Cardiac septum (tissue), 1 donor: ENCODE results near the gene KRTAP19-2. TPM values are rescaled to one million over a fixed set of nuclear protein-coding genes. Genes with fewer than 3 reads are reported as not detected.
"Not testable (repeated sequence)": the region's sequence is repeated elsewhere in the genome, so short reads cannot be mapped to it uniquely, and the experiment has no call there.

Experiments used
- DNase-seq: peaks from one replicate; pipeline ENCODE4 v3.0.0-alpha.2; 2020; ENCODE audit warnings: low spot score
- intact Hi-C: fragments of 100-400 bp; cut with DNase I; formaldehyde crosslinking; loops from one replicate; pipeline ENCODE4 v1.14.0; 2022
- long read RNA-seq: library from polyadenylated mRNA; unstranded; transcript quantifications from one replicate; pipeline ENCODE4 v2.0.0, GENCODE V29; 2021
- total RNA-seq: library from RNA; stranded (reverse); fragmentation: NEBNext Ultra II Directional; extraction: Animal tissue kit (Norgen Biotek cat#: 25700); gene quantifications from one replicate; pipeline ENCODE4 v1.2.1, GENCODE V29; 2021
- donor health status: DM: no; HTN: no; CAD: no.

The KRTAP19-2 gene, protein sequence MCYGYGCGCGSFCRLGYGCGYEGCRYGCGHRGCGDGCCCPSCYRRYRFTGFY
- total RNA-seq = not detected
- long read RNA-seq = 0 reads

- intact Hi-C loops = no loop called here
- no peak for DNase-seq
These were observed at the start of gene KRTAP19-2 for GRCh38 chr21:30487336-30487735. Gene KRTAP19-2 (minus strand): TSS chr21:30487436. CDS start chr21:30487348, 88 bp downstream.

- intact Hi-C loops = no loop called here
These were observed 31.6 kb upstream of the KRTAP19-2 start for GRCh38 chr21:30518876-30519275.

DNA sequence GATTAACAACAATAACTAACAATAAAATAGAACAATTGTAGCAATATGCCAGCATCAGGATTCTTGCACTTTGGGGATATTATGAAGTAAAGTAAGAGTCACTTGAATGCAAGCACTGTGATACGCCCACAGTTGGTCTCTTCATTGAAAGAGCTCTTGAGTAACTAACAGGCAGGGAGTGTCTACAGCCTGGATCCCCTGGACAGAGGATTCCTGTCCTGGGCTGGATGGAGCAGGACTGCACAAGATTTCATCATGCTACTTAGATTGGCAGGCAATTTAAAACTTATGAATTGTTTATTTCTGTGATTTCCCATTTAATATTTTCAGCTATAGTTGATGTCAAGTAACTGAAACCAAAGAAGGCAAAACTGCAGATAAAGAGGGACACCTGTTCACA, 28.4 kb upstream of the KRTAP19-2 start:
- no peak for DNase-seq
- intact Hi-C loops = no loop called here

More at GRCh38 chr21:30518876-30519275, 31.6 kb upstream of the KRTAP19-2 start:
- no peak for DNase-seq

DNA sequence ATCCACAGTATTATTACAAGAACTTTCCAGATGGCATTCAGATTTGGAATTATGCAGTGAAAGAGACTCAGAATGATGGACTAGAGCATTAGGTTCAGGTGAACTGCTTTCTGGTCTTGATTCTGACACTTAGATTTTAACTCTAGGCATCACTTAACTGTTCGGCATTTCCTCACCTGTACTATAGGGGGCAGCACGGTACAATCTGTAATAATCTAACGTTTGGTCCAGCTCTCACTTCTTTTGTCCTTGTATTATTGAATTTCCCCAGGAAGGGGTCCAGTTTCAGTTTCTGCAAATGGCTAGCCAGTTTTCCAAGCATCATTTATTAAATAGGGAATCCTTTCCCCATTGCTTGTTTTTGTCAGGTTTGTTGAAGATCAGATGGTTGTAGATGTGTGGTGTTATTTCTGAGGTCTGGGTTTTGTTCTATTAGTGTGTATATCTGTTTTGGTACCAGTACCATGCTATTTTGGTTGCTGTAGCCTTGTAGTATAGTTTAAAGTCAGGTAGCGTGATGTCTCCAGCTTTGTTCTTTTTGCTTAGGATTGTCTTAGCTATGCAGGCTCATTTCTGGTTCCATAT, 18.5 kb upstream of the KRTAP19-2 start:
- intact Hi-C loops, DNase-seq: not testable (repeated sequence)

DNA sequence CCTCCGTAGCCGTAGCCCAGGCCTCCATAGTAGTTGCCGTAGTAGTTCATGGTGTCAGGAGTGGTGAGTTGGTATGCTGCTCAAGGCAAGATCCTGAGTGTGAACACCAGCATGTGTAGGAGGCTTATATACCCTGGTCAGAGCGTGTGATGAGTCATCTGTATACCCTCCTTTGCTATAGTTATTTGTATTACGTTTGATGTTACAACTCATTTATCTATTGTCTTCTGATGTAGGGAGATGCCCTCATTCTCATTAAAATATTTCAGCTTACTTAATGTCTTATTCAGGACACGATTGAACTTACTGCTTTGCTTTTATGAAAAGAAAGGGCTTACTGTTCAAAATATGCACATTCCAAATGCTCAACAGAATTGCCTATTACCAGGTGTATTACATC, 14.8 kb upstream of the KRTAP19-2 start, which contains the start of gene KRTAP19-5:
KRTAP19-5 (minus strand) TSS at position 101 of the 400 bp plus-strand sequence; CDS start at position 50, 51 bp downstream.
- intact Hi-C loops = no loop called here
- no peak for DNase-seq

DNA sequence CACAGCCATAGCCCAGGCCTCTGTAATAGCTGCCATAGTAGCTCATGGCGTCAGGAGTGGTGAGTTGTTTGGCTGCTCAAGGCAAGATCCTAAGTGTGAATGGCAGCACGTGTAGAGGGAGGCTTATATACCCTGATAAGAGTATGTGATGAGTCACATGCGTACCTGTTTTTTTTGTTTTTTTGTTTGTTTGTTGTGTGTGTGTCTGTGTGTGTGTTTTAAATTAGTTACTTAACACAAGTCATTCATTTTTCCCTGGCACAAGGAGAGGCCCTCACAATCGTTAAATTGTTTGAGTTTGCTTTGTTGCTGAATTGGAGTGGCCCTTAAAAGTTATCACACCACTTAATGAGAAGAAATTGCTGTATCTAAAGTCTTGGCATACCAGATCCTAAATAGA, 9.8 kb upstream of the KRTAP19-2 start, which contains the start of gene KRTAP19-4:
KRTAP19-4 (minus strand) TSS at position 101 of the 400 bp plus-strand sequence; CDS start at position 46, 55 bp downstream.
- DNase-seq = no peak
- intact Hi-C loops = no loop called here

GRCh38 chr21:30491963-30492428, 4.8 kb upstream of the KRTAP19-2 start, which contains the start of gene KRTAP19-3:
Gene KRTAP19-3 (minus strand): TSS chr21:30492013. CDS start chr21:30491957, 56 bp downstream.
- no peak for DNase-seq
- intact Hi-C loops = no loop called here

DNA sequence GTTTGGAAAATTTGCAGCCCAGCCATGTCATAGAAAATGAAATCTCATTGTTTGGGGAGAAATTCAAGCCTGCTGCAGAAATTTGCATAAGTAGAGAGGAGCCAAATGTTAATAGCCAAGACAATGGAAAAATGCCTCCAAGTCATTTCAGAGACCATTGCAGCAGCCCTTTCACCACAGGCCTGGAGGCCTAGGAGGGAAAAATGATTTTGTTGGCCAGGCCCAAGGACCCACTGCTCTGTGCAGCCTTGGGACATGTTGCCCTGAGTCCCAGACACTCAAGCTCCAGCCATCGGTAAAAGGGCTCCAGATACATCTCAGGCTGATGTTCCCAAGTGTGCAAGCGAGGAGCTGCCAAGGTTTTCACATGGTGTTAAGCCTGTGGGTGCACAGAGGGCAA, 1.1 kb downstream of the KRTAP19-2 start:
- intact Hi-C loops = no loop called here
- no peak for DNase-seq

DNA sequence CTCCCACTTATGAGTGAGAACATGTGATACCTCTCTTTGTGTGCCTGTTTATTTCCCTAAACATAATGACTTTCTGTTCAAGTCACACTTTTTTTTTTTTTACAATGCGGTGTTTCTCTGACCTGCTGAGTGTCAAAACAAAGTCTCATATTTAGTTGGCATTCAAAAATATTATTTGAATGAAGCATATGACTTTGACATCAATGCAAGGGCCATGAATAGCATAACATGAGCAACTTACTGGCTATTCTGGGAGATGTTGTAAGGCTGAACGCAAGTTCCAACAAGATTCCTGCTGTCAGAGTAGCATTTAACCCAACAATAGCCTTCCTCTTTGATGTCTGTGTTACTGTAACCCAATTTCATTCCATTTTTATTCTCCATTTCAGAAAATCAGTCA, 5.1 kb downstream of the KRTAP19-2 start:
- intact Hi-C loops = no loop called here
- DNase-seq = no peak

GRCh38 chr21:30480145-30480544, 7.1 kb downstream of the KRTAP19-2 start, which contains the start of gene KRTAP19-1:
Gene KRTAP19-1 (minus strand): TSS chr21:30480367. CDS start chr21:30480317, 50 bp downstream.
- intact Hi-C loops = no loop called here
- DNase-seq = no peak

DNA sequence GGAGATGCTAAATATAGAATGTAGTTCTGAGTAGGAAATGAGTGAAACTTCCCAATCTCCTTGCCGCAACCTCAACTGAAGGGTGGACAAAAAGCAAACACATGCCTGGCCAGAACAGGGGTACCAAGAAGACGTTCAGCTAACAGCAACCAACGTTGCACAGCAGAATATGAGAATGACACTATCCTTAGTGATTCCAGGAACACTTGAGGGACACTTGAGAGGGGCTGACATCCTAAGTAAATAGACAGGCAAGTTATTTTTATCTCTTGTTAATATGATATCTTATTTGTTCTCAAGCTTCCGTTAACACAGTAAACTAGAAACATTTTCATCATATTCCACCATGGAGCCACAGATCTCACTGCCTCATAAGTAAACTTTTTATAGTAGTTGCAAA, 8.0 kb downstream of the KRTAP19-2 start:
- DNase-seq = no peak
- intact Hi-C loops = no loop called here

GRCh38 chr21:30478004-30478403, 9.2 kb downstream of the KRTAP19-2 start:
- intact Hi-C loops = no loop called here
- no peak for DNase-seq

DNA sequence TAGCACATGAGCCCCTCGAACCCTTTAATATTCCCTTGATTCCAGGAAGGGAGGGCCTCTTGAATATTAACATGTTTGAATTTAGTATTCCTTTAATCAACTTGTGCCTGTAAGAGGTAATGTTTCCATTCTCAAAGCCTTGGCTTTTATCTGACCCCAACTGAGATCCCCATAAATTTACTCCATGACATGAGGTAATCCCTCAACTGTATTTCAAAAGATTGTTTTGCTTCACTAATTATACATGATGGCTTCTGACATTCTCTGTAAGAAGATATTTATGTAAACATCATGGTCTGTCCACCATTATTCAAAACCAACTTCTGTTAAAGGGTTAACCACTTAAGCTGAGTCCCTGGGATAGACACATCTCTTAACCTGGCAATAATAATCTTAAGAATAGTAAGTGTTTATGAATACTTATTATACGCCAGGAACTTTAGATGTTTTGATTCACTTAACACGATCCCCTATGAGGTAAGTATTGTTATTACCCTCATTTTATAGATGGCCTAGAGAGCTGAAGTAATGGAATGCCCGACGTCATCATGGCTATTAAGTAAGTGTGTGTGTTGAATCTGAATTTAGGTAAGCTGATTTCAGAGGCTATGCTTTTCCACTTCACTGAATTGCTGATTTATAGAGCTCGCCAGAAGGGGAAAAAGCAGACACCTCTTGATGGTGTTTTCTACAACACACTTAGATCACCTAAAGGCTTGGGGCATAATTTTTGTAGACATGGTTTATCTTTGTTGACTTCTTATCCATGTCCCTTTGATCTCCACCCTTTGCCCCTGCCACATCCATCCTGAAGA, 18.1 kb downstream of the KRTAP19-2 start:
- intact Hi-C loops = no loop called here
- DNase-seq = no peak

GRCh38 chr21:30463713-30464112, 23.5 kb downstream of the KRTAP19-2 start:
- DNase-seq = no peak

DNA sequence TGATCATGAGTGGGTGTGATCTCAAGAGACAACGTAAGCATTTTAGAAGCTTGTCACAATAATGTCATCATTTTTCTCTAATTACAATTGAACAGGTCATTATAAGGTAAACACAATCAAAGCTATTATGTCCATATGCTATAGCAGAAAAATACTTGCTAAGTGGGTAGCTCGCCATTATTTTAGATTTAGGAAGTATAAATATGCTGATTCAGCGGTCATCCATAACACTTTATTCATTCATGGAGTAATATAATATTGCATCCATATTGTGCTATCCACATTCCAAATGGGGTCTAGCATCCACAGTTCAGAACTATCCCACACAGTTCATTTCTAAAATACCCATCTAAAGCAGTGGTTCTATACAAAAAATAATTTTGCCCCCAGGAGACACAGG, 38.7 kb downstream of the KRTAP19-2 start:
- no peak for DNase-seq
- intact Hi-C loops = loop anchor here (10.0 kb wide), 1 partner anchor 636 kb away; no protein-coding TSS in a partner anchor

More at GRCh38 chr21:30463713-30464112, 23.5 kb downstream of the KRTAP19-2 start:
- intact Hi-C loops = no loop called here

GRCh38 chr21:30447056-30447455, 40.2 kb downstream of the KRTAP19-2 start:
- intact Hi-C loops = loop anchor here (10.0 kb wide), 1 partner anchor 638 kb away; no protein-coding TSS in a partner anchor

DNA sequence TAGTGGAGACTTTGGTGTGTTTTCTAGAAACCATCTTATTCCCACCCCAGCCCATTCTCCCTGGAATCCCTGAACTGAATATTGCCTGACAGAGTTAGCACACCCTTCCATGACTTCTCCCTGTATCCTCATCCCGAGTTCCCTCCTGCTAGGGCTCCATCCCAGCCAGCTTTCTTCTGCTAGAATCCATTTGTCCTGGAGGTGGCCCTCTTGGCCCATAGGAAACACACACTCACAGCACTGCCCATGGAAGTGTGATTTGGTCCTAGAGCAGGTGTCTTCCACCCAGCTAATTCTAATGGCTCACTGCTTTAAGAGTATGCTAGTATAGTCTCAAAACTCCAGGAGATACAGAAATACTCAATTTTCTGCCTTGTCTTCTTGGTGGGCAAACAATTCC, 43.0 kb downstream of the KRTAP19-2 start:
- no peak for DNase-seq

More at GRCh38 chr21:30447056-30447455, 40.2 kb downstream of the KRTAP19-2 start:
- DNase-seq = no peak

DNA sequence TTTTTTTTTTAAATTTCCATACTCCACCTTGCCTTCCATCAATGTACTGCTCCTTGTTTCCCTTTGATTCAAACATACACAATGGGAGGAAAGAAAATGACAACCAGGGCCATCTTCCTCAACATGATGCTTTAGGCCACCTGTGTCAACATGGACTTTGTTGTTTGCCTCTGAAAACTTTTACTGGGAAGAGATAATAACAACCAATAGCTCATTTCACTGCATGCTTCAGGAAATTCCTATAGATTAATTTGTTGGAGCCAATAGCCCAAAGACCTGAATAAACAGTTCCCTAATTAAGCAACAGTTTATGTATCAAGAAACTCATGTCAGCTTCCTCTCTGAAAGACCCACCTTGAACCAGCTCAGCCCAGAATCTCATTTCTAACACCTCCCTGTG, 44.0 kb downstream of the KRTAP19-2 start:
- intact Hi-C loops = loop anchor here (5.0 to 10.0 kb wide), 2 partner anchors 289 to 642 kb away; no protein-coding TSS in a partner anchor
- no peak for DNase-seq

More for the DNA sequence above, 43.0 kb downstream of the KRTAP19-2 start:
- intact Hi-C loops = loop anchor here (5.0 to 10.0 kb wide), 2 partner anchors 288 to 641 kb away; no protein-coding TSS in a partner anchor

DNA sequence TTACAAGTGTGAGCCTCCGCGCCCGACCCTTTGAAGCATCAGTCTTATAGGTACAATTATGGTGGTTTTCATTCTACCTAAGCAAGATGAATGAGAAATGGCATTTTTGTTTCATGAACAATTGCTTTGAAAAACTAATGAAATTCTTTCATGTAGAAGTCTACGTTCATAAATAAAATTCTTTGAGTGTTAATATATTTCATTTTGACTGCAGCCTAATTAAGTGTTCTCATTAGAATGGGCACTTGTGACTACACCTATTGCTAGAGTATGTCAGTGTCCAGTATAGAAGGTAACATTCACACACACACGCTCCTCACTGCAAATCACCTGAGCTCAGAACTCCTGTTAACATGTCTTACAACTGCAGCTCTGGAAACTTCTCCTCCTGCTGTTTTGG, 47.3 kb downstream of the KRTAP19-2 start, which contains the start of gene KRTAP15-1:
KRTAP15-1 (plus strand) TSS at position 301 of the 400 bp plus-strand sequence; CDS start at position 354, 53 bp downstream.
- intact Hi-C loops = loop anchor here (5.0 to 10.0 kb wide), 2 partner anchors 292 to 645 kb away; no protein-coding TSS in a partner anchor

More for the DNA sequence above, 47.3 kb downstream of the KRTAP19-2 start, which contains the start of gene KRTAP15-1:
- no peak for DNase-seq
